Keratinocyte (primary cell): ENCODE measurements around the gene PRSS35. TPM values are rescaled to one million over a fixed set of nuclear protein-coding genes. Genes with fewer than 3 reads are reported as not detected.

Experiments
- DNase-seq: peaks from one replicate; pipeline ENCODE4 v3.0.0-alpha.2; 2011; ENCODE audit warnings: low read depth, missing footprints, low spot score
- FAIRE-seq: peaks from 2 replicates; lab custom pipeline; 2011; peaks lifted over from hg19 to GRCh38; lab: Jason Lieb, UNC
- H2AFZ ChIP-seq: 2 replicates; pipeline ENCODE4 v1.6.0; 2012; ENCODE audit warnings: low read length, control low read depth, inconsistent platforms; ENCODE audit not compliant: control insufficient read depth
- H3K27ac ChIP-seq: 2 replicates; pipeline ENCODE4 v1.5.1; 2011; ENCODE audit warnings: low read length; ENCODE audit not compliant: control insufficient read depth, insufficient read depth
- H3K27me3 ChIP-seq: 3 replicates; pipeline ENCODE4 v1.6.0; 2011; ENCODE audit warnings: low read length; ENCODE audit not compliant: control insufficient read depth, insufficient read depth; ENCODE audit errors: extremely low read depth
- H3K36me3 ChIP-seq, 2 experiments: 2 replicates in 1 of 2; 3 replicates in 1 of 2; pipeline ENCODE4 v1.5.1; 2011; ENCODE audit warnings: low read length in 2 of 2, mild to moderate bottlenecking in 1 of 2; ENCODE audit not compliant: control insufficient read depth in 2 of 2, insufficient read depth in 2 of 2; ENCODE audit errors: extremely low read depth in 1 of 2
- H3K4me1 ChIP-seq: 3 replicates; pipeline ENCODE4 v1.5.1; 2011; ENCODE audit warnings: low read length; ENCODE audit not compliant: control insufficient read depth, insufficient read depth; ENCODE audit errors: extremely low read depth
- H3K4me2 ChIP-seq: 3 replicates; pipeline ENCODE4 v1.6.0; 2011; ENCODE audit warnings: low read depth, low read length; ENCODE audit not compliant: control insufficient read depth, insufficient read depth; ENCODE audit errors: extremely low read depth
- H3K4me3 ChIP-seq, 3 experiments: fragments of 200-600 bp in 1 of 3; sonication (generic) in 1 of 3; 2 replicates in 2 of 3; 3 replicates in 1 of 3; pipeline ENCODE4 v1.5.1; 2011 to 2016; ENCODE audit warnings: low read length in 3 of 3, mild to moderate bottlenecking in 3 of 3, control low read depth in 2 of 3, inconsistent platforms in 1 of 3, low read depth in 1 of 3, mixed read lengths in 1 of 3, mixed run types in 1 of 3, moderate library complexity in 1 of 3; ENCODE audit not compliant: control insufficient read depth in 2 of 3, insufficient read depth in 2 of 3; ENCODE audit errors: extremely low read depth in 1 of 3
- H3K79me2 ChIP-seq: 2 replicates; pipeline ENCODE4 v1.6.0; 2012; ENCODE audit warnings: low read length; ENCODE audit not compliant: control insufficient read depth, insufficient read depth
- H3K9ac ChIP-seq: 3 replicates; pipeline ENCODE4 v1.6.0; 2011; ENCODE audit warnings: low read length; ENCODE audit not compliant: control insufficient read depth, insufficient read depth; ENCODE audit errors: extremely low read depth
- H3K9me1 ChIP-seq: 3 replicates; pipeline ENCODE4 v1.6.0; 2011; ENCODE audit warnings: low read length; ENCODE audit not compliant: control insufficient read depth, insufficient read depth; ENCODE audit errors: extremely low read depth
- H3K9me3 ChIP-seq: 2 replicates; pipeline ENCODE4 v1.5.1; 2012; ENCODE audit warnings: low read depth, low read length; ENCODE audit not compliant: control insufficient read depth
- H4K20me1 ChIP-seq: 3 replicates; pipeline ENCODE4 v1.6.0; 2011; ENCODE audit warnings: low read length; ENCODE audit not compliant: control insufficient read depth, insufficient read depth; ENCODE audit errors: extremely low read depth
- CTCF ChIP-seq, 3 experiments: IDR thresholded peaks in 1 of 3; conservative IDR thresholded peaks in 1 of 3; optimal IDR thresholded peaks in 1 of 3; 2 replicates in 2 of 3; 3 replicates in 1 of 3; pipeline versions ENCODE3 to v1.5.1; 2011; ENCODE audit warnings: low read length in 3 of 3, mild to moderate bottlenecking in 3 of 3, moderate library complexity in 2 of 3, control low read depth in 1 of 3, inconsistent platforms in 1 of 3; ENCODE audit not compliant: insufficient read depth in 2 of 3; ENCODE audit errors: extremely low read depth in 1 of 3
- EZH2 ChIP-seq: IDR thresholded peaks from one replicate; pipeline ENCODE4 v1.6.1; 2012; ENCODE audit warnings: inconsistent platforms, mild to moderate bottlenecking, low read length, moderate library complexity
- dilution Hi-C: fragments of 300-500 bp; cut with MboI; formaldehyde crosslinking; loops from one replicate; pipeline ENCODE4 v1.7.0; 2020; ENCODE audit warnings: low sequenced_read_pairs; ENCODE audit not compliant: extremely low pct_ligation_motif_present
- polyA plus RNA-seq, 5 experiments: library from polyadenylated mRNA; depleted of rRNA in 3 of 5; stranded (reverse) in 3 of 5; stranded (forward) in 1 of 5; unstranded in 1 of 5; fragments of >200 nt; gene quantifications; 1 replicate in 1 of 5; 2 replicates in 3 of 5; 3 replicates in 1 of 5; pipeline versions ENCODE4 v1.2.1 to v1.2.3, GENCODE V29; 2011 to 2012; ENCODE audit warnings: missing spikeins in 2 of 5, low read depth in 1 of 5, low replicate concordance in 1 of 5

PRSS35 gene
- polyA plus RNA-seq, 1 donor (not counting 4 experiments of a cell fraction or from before 2014, with no cell fraction given), result 0.04 TPM

- DNase-seq (no peak), FAIRE-seq (no peak)
- Histone ChIP-seq H3K4me2 (no peak overlapping the region), H3K4me1 (no peaks in the 10 kb centered on the region), H3K4me3 (no peak overlapping the region), H2AFZ (no peak overlapping the region), H3K9ac (no peak overlapping the region), H3K9me3 (no peaks in the 10 kb centered on the region), H3K79me2 (no peaks in the 10 kb centered on the region), H4K20me1 (no peaks in the 10 kb centered on the region), H3K27ac (no peak overlapping the region), H3K27me3 (no peaks in the 10 kb centered on the region), H3K9me1 (no peaks in the 10 kb centered on the region), H3K36me3 (no peaks in the 10 kb centered on the region)
- dilution Hi-C loops, result no loop called here
- TF ChIP-seq EZH2 (no peak), CTCF (optimal IDR thresholded peaks at IDR 0.05 in 1 of 3, IDR thresholded peaks at IDR 0.05 in 1 of 3, conservative IDR thresholded peaks at IDR 0.05 in 1 of 3; ENCODE audit: extremely low read depth in 1 of 3, insufficient read depth in 2 of 3, low read length in 3 of 3) (no peak)
Observed at GRCh38 chr6:83470587-83470986, 41.7 kb upstream of the PRSS35 start.

- TF ChIP-seq CTCF (optimal IDR thresholded peaks at IDR 0.05 in 1 of 3, IDR thresholded peaks at IDR 0.05 in 1 of 3, conservative IDR thresholded peaks at IDR 0.05 in 1 of 3; ENCODE audit: extremely low read depth in 1 of 3, insufficient read depth in 2 of 3, low read length in 3 of 3), result no peak
- TF ChIP-seq EZH2, result no peak
- H3K36me3 ChIP-seq, result no peaks in the 10 kb centered on the region
- H3K4me3 ChIP-seq, result no peak overlapping the region
- no peak overlapping the region for H3K4me2 ChIP-seq
- no peak overlapping the region for H3K9ac ChIP-seq
- dilution Hi-C loops, result no loop called here
- no peaks in the 10 kb centered on the region for H3K4me1 ChIP-seq
- no peaks in the 10 kb centered on the region for H3K27me3 ChIP-seq
- H3K9me1 ChIP-seq, result no peaks in the 10 kb centered on the region
- DNase-seq (no peak), FAIRE-seq (no peak)
- no peaks in the 10 kb centered on the region for H3K9me3 ChIP-seq
- no peaks in the 10 kb centered on the region for H4K20me1 ChIP-seq
- no peak overlapping the region for H2AFZ ChIP-seq
- no peaks in the 10 kb centered on the region for H3K79me2 ChIP-seq
- no peak overlapping the region for H3K27ac ChIP-seq
Observed at GRCh38 chr6:83472767-83473166, 39.6 kb upstream of the PRSS35 start.
